Ramos (cell line): ENCODE data around the gene IGSF9B.

ENCODE experiments used
- in situ Hi-C: fragments of 300-500 bp; cut with MboI; formaldehyde crosslinking; loops from one replicate; pipeline ENCODE4 v1.14.3; 2022; ENCODE audit warnings: low sequenced_read_pairs; ENCODE audit not compliant: unreplicated experiment

IGSF9B gene

GRCh38 chr11:133941546-133941945 is 15.2 kb downstream of the IGSF9B start:
- in situ Hi-C loops: no loop called here

GRCh38 chr11:133940034-133940433 is 16.7 kb downstream of the IGSF9B start:
- in situ Hi-C loops: no loop called here

GRCh38 chr11:133939558-133939957 is 17.2 kb downstream of the IGSF9B start:
- in situ Hi-C loops: no loop called here

GRCh38 chr11:133938166-133938565 is 18.6 kb downstream of the IGSF9B start:
- in situ Hi-C loops: no loop called here

GRCh38 chr11:133937468-133937867 is 19.3 kb downstream of the IGSF9B start:
- in situ Hi-C loops: no loop called here

DNA sequence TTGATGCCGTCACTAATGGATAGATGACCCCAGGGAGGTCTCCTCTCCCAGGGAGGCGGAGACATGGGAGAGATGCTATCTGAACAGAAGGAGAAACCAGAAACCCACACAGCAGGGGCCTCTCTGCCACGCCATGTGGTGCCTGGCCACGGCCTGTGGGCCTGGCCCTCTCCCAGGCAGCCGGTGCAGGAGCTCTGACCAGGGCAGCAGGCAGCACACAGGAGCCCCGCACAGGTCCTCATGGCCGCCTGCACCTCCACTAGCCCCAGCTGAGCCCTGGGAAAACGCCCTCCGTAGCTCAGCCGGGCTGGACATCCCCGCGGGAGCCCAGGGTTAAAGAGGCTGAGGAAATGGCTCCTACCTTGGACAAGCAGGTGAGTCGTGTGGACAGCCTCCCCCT is 19.8 kb downstream of the IGSF9B start:
- in situ Hi-C loops: no loop called here

- in situ Hi-C loops: no loop called here
Observed at GRCh38 chr11:133936592-133936991, 20.2 kb downstream of the IGSF9B start.

DNA sequence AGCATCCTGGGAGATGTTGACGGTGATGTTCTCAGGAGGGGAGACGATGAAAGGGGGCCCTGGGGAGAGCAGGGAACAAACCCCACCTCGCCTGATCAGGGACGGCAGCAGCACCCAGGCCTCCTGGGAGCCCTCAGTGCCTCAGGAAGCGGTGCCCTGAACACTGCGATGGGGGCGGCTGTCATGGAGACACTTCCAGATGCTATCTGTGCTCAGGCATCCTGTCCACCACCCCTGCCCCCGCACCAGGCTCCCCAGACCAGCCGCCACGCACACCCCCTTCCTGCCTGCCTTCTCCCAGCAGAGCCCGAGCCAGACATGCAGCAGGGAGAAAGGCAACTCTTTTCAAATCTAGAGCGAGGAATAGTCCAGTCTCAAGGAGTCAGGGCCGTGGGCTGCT is 20.6 kb downstream of the IGSF9B start:
- in situ Hi-C loops: no loop called here

DNA sequence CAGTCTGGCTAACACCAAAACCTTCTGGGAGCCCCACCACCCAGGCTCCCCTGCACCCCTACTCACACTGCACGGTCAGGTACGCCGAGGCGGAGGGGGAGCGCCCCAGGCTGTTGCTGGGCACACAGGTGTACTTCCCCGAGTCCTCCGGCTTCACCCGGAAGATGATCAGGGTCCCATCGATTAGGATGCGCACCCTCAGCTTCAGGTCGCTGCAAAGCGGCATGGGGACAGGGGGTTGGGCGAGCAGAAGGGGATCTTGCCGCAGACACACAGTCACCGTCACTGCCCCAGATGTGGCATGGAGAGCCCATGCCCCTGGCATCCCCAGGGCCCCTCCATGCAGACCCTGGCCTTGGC is 21.2 kb downstream of the IGSF9B start:
- in situ Hi-C loops: no loop called here

GRCh38 chr11:133934599-133935550 is 21.9 kb downstream of the IGSF9B start:
- in situ Hi-C loops: no loop called here

DNA sequence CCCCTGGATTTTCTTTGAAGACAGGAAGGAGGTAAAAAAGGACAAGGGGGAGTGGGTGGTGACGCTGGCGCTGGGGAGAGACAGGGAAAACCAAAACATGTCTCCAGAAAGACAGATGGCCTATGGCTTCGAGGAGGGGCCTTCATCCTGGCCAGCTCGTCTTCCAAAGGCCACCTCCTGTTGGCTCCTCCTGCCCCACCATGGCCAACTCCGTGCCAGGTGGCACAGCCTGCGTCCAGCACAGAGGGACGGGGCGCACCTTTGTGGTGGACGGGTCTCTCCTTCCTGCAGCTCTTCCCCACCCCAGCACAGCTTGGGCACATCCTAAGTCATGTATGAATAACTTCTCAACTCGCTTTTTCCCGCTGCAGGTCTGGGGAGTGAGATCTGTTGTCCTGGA is 22.7 kb downstream of the IGSF9B start:
- in situ Hi-C loops: no loop called here

DNA sequence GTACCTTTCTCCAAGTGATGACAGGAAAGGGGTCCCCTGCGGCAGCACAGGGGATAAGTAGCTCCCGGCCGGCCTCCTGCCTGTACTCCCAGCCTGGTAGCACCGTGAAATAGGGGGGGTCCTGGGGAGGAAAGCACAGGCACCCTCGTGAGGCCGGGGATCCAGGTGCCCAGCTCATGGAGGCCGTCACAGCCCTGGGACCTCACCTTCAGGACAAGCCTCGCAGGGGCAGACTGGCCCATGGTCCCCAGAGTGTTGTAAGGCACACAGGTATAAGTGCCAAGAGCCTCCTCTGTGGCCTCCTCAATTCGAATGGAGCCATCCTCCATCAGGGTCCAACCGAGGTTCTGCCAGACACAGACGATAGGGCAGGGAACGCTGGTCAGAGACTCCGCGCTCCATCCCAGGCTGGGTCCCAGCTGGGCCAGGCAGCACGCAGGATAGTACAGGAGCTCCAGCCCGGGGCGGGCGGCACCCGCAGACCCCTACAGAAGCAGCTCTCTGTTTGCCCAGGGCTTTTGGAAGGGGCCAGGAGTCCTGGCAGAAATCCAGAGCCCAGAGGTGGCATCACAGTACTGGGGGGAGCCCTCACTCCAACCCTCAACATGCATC is 25.2 kb downstream of the IGSF9B start:
- in situ Hi-C loops: no loop called here

- in situ Hi-C loops: no loop called here
Observed at GRCh38 chr11:133930767-133931448, 25.9 kb downstream of the IGSF9B start.

- in situ Hi-C loops: no loop called here
Observed at GRCh38 chr11:133930053-133930766, 26.6 kb downstream of the IGSF9B start.

- in situ Hi-C loops: no loop called here
Observed at GRCh38 chr11:133929401-133930052, 27.2 kb downstream of the IGSF9B start.

GRCh38 chr11:133928628-133929059 is 28.1 kb downstream of the IGSF9B start:
- in situ Hi-C loops: no loop called here

DNA sequence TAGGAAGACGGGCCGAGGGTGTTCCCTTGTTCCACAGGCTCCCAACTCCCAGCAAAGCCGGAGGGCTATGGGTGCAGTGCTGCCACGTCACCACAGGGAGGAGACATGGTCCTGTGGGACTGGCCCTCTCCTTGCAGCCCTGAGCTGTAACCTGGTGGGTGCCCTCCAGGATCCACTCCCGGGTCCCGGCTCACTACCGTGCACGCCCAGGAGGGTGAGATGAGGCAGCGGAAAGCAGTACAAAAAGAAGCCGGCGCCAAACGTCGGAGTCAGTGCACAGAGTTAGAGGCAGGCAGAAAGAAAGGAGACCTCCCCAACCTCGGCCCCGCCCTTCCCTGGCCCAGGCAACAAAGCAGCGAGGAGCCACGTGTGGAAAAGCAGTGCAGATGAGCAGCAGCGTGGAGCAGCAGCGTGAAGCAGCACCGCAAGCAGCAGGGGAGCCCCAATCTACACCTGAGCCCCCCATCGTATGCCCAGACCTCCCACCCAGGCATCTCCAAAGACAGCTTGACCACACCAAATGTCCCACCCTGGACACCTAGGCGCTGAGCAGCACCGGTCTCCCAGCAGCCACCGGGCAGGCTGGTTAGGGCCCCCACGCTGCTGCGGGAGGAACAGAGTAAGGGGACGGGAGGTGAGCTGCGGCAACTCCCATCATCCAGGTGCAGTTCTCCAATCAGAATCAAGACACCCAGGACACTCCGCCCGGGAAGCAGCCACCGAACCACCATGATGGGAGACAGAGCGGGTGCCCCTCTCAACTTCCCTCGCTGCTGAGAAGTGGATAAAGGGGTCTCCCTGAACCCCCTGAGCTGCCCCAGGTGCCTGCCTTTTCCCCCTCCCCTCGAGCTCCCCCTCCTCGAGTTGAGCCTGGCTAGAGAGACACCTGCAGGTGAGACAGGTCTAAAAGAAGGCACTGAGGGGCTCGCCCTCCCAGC is 28.8 kb downstream of the IGSF9B start:
- in situ Hi-C loops: no loop called here

DNA sequence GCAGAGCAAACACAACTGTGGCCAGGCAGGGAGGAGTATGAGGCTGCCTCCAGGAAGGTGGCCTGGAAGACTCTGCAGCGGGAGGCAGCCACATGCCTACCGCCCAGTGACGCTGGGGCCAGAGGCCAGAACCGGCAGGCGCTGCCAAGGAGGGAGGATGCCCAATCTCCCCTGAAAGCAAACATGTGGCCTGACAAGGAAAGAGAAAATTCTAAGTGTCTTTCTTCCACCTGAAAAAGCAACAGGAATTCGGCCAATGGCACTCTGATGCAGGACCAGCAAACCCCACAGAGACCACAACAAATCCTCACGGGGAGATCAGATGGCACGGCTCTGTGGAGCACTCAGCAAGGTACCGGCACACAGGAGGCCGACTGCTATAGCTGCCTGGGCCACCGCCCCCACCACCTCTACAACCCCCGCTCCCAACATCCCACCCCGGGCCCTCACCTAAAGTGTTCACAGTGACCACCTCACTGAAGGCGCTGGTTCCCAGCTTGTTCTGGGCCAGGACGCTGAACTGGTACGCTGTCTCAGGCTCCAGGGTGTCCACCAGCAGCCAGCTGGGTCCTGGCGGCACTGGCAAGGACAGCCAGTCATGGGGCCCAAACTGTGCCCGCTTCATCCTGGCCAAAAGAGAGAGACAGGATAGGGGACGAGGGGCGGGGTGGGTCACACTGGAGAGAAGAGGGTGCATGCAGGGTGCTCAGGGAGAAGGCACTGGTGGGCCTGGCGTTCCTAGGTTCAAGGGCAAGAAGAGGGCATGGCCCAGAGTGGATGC is 30.1 kb downstream of the IGSF9B start:
- in situ Hi-C loops: no loop called here
